HFFc6 (cell line): Measurements from ENCODE around the gene SYT9. TPM values are rescaled to one million over a fixed set of nuclear protein-coding genes. Genes with fewer than 3 reads are reported as not detected.

Source experiments
- DNase-seq: peaks from one replicate; pipeline ENCODE4 v3.0.0-alpha.2; 2018
- H3K27ac Mint-ChIP-seq: 2 replicates; pipeline ENCODE4 v1.8.0; 2020; ENCODE audit warnings: mild to moderate bottlenecking, mixed read lengths
- H3K27me3 Mint-ChIP-seq: 2 replicates; pipeline ENCODE4 v1.8.0; 2021; ENCODE audit warnings: mild to moderate bottlenecking, moderate library complexity, mixed read lengths; ENCODE audit not compliant: insufficient read depth
- H3K36me3 Mint-ChIP-seq: 2 replicates; pipeline ENCODE4 v1.8.0; 2021; ENCODE audit warnings: low read depth, mixed read lengths
- H3K4me1 Mint-ChIP-seq: 2 replicates; pipeline ENCODE4 v1.8.0; 2020; ENCODE audit warnings: low read depth, mixed read lengths
- H3K4me3 Mint-ChIP-seq: 2 replicates; pipeline ENCODE4 v1.8.0; 2020; ENCODE audit warnings: mild to moderate bottlenecking, moderate library complexity, mixed read lengths
- H3K9me3 Mint-ChIP-seq: 2 replicates; pipeline ENCODE4 v1.8.0; 2020; ENCODE audit warnings: mild to moderate bottlenecking, mixed read lengths
- CTCF ChIP-seq: fragments of 200-600 bp; sonication (generic); IDR thresholded peaks from 2 replicates; pipeline ENCODE4 v1.5.0; 2021; ENCODE audit warnings: antibody characterized with exemption, mild to moderate bottlenecking
- long read RNA-seq: library from polyadenylated mRNA; unstranded; transcript quantifications from one replicate; pipeline ENCODE4 v2.0.0, GENCODE V29; 2019
- total RNA-seq, 6 experiments: library from RNA; stranded (reverse); fragmentation: NEBNext Ultra II Directional; extraction: Animal tissue kit (Norgen Biotek cat#: 25700); gene quantifications; 2 replicates in 1 of 6; 3 replicates in 5 of 6; pipeline ENCODE4 v1.2.3, GENCODE V29; 2021

The SYT9 gene
- not detected for total RNA-seq
- long read RNA-seq = 0 reads

GRCh38 chr11:7251836-7252682 is at the start of gene SYT9:
Gene SYT9 (plus strand): TSS chr11:7251904. CDS start chr11:7252187, 283 bp downstream.
- Mint-ChIP-seq H3K9me3 (peaks cover 10% of the 10 kb centered on the region; the same call in 1 of the 2 replicates), H3K27ac (no peak within 1 kb of the TSS), H3K27me3 (peaks cover 4% of the 10 kb centered on the region; the same call in 1 of the 2 replicates), H3K36me3 (no peaks in the 10 kb centered on the region), H3K4me3 (no peak within 1 kb of the TSS), H3K4me1 (no peaks in the 10 kb centered on the region)
- DNase-seq = no peak
- TF ChIP-seq CTCF = no peak

GRCh38 chr11:7202412-7202811 is 49.3 kb upstream of the SYT9 start:
- no peak for TF ChIP-seq CTCF
- H3K9me3 Mint-ChIP-seq = peaks cover 9% of the 10 kb centered on the region
- H3K27me3 Mint-ChIP-seq = peaks cover 1% of the 10 kb centered on the region; the same call in 1 of the 2 replicates

GRCh38 chr11:7204778-7205177 is 46.9 kb upstream of the SYT9 start:
- Mint-ChIP-seq H3K36me3 (no peaks in the 10 kb centered on the region; the same call in 1 of the 2 replicates), H3K9me3 (peaks cover 5% of the 10 kb centered on the region), H3K27me3 (peaks cover 1% of the 10 kb centered on the region; the same call in 1 of the 2 replicates), H3K27ac (no peak overlapping the region), H3K4me3 (no peak overlapping the region), H3K4me1 (no peaks in the 10 kb centered on the region)
- no peak for TF ChIP-seq CTCF
- DNase-seq = no peak

More at GRCh38 chr11:7202412-7202811, 49.3 kb upstream of the SYT9 start:
- no peak overlapping the region for H3K27ac Mint-ChIP-seq
- H3K36me3 Mint-ChIP-seq = no peaks in the 10 kb centered on the region; the same call in 1 of the 2 replicates
- H3K4me1 Mint-ChIP-seq = no peaks in the 10 kb centered on the region
- no peak for DNase-seq
- no peak overlapping the region for H3K4me3 Mint-ChIP-seq

- no peak overlapping the region for H3K27ac Mint-ChIP-seq
- H3K4me3 Mint-ChIP-seq = no peak overlapping the region
- peaks cover 10% of the 10 kb centered on the region for H3K9me3 Mint-ChIP-seq
- H3K4me1 Mint-ChIP-seq = no peaks in the 10 kb centered on the region
- H3K27me3 Mint-ChIP-seq = peaks cover 1% of the 10 kb centered on the region; the same call in 1 of the 2 replicates
- H3K36me3 Mint-ChIP-seq = no peaks in the 10 kb centered on the region
- no peak for DNase-seq
- TF ChIP-seq CTCF = no peak
Observed at GRCh38 chr11:7208391-7208790, 43.3 kb upstream of the SYT9 start.

- no peak for DNase-seq
- Mint-ChIP-seq H3K9me3 (peaks cover 20% of the 10 kb centered on the region), H3K4me3 (no peak overlapping the region), H3K36me3 (no peaks in the 10 kb centered on the region), H3K4me1 (no peaks in the 10 kb centered on the region), H3K27me3 (peaks cover 3% of the 10 kb centered on the region; the same call in 1 of the 2 replicates), H3K27ac (no peak overlapping the region)
- no peak for TF ChIP-seq CTCF
Observed at GRCh38 chr11:7219491-7219890, 32.2 kb upstream of the SYT9 start.
